ENCODE data around the gene PROM1.

DNA sequence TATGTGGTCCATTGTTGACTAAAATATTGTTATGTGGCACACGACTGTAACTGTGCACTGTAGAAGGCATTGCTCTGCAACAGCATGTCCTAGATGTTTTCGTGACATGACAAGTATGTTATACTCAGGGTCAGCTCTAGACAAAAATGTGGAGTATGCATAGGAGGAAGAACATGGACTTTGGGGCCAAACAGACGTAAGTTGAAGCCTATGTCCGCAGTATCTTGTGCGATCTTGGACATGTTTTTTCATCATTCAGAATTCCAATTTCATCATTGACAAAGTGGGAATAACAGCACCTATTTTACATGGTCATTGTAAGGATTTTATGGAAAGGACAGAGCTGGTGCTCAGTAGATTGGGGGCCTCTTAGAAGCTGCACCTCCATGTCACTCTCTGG lies 27.7 kb upstream of the PROM1 start:
- TF ChIP-seq EHMT2 (IDR thresholded peaks at IDR 0.05; ENCODE audit: low read depth) (no peak), JUN (IDR thresholded peaks at IDR 0.05) (no peak)
